Measurements from ENCODE around the gene PLEKHH3.

DNA sequence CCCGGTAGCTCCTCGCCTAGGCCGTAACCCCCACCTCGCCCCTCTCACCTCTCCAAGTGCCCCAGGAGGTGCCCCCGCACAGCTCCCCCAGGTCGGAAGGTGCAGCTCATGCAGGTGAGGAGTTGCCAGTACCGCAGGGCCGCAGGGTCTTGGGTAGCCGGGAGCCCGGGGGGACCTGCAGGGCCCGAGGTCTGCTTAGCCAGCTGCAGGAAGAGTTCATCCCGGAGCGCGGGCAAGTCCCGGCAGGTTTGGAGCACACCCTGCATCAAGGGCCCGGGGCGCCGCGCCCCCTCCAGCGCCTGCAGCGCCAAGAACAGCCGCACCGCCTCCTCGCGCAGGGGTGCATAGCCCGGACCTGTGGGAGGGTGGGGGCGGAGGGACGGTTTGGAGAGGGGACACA is 4.8 kb downstream of the PLEKHH3 start:
- TF ChIP-seq, protein P1, sequence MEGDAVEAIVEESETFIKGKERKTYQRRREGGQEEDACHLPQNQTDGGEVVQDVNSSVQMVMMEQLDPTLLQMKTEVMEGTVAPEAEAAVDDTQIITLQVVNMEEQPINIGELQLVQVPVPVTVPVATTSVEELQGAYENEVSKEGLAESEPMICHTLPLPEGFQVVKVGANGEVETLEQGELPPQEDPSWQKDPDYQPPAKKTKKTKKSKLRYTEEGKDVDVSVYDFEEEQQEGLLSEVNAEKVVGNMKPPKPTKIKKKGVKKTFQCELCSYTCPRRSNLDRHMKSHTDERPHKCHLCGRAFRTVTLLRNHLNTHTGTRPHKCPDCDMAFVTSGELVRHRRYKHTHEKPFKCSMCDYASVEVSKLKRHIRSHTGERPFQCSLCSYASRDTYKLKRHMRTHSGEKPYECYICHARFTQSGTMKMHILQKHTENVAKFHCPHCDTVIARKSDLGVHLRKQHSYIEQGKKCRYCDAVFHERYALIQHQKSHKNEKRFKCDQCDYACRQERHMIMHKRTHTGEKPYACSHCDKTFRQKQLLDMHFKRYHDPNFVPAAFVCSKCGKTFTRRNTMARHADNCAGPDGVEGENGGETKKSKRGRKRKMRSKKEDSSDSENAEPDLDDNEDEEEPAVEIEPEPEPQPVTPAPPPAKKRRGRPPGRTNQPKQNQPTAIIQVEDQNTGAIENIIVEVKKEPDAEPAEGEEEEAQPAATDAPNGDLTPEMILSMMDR (conservative IDR thresholded peaks at IDR 0.05; ENCODE audit: low read depth, low read length): no peak
- TF ChIP-seq EZH2 (IDR thresholded peaks at IDR 0.05; ENCODE audit: borderline replicate concordance, low read depth, low read length, poor library complexity, severe bottlenecking): no peak

All from A673 (cell line).